IPS-15b (cell line): ENCODE results near the gene EIF4EBP3.

Source experiments
- H3K27me3 ChIP-seq: one replicate; pipeline ENCODE4 v1.6.1; 2013; ENCODE audit warnings: low read length; ENCODE audit not compliant: control insufficient read depth, insufficient read depth
- H3K36me3 ChIP-seq: one replicate; pipeline ENCODE4 v1.6.1; 2013; ENCODE audit warnings: low read length; ENCODE audit not compliant: control insufficient read depth, insufficient read depth
- H3K4me1 ChIP-seq: one replicate; pipeline ENCODE4 v1.6.1; 2013; ENCODE audit warnings: mild to moderate bottlenecking, low read length; ENCODE audit not compliant: control insufficient read depth, insufficient read depth
- H3K4me3 ChIP-seq: one replicate; pipeline ENCODE4 v1.5.1; 2013; ENCODE audit warnings: low read depth, low read length
- H3K9ac ChIP-seq: one replicate; pipeline ENCODE4 v1.6.1; 2013; ENCODE audit warnings: low read depth, mild to moderate bottlenecking, low read length
- H3K9me3 ChIP-seq: one replicate; pipeline ENCODE4 v1.6.1; 2013; ENCODE audit warnings: mild to moderate bottlenecking, low read length; ENCODE audit not compliant: control insufficient read depth, insufficient read depth

Gene EIF4EBP3

GRCh38 chr5:140547508-140548299, at the start of gene EIF4EBP3:
TSS of gene EIF4EBP3 (plus strand) at chr5:140547662. CDS start at chr5:140547738, 76 bp downstream.
- Histone ChIP-seq H3K36me3 (peaks cover 12% of the 10 kb centered on the region), H3K9me3 (no peaks in the 10 kb centered on the region), H3K4me3 (peak within 1 kb of the TSS; percentile 58), H3K9ac (peak within 1 kb of the TSS; percentile 87), H3K27me3 (no peaks in the 10 kb centered on the region), H3K4me1 (peaks cover 12% of the 10 kb centered on the region)

- Histone ChIP-seq H3K4me3 (no peak overlapping the region), H3K9ac (no peak overlapping the region), H3K9me3 (no peaks in the 10 kb centered on the region), H3K27me3 (no peaks in the 10 kb centered on the region), H3K4me1 (no peaks in the 10 kb centered on the region), H3K36me3 (peaks cover 2% of the 10 kb centered on the region)
These were observed 49.6 kb upstream of the EIF4EBP3 start for GRCh38 chr5:140497897-140498296.

GRCh38 chr5:140498591-140498990, 48.9 kb upstream of the EIF4EBP3 start:
- Histone ChIP-seq H3K4me3 (no peak overlapping the region), H3K9me3 (no peaks in the 10 kb centered on the region), H3K4me1 (no peaks in the 10 kb centered on the region), H3K36me3 (peaks cover 2% of the 10 kb centered on the region), H3K9ac (no peak overlapping the region), H3K27me3 (no peaks in the 10 kb centered on the region)

- peaks cover 11% of the 10 kb centered on the region for H3K36me3 ChIP-seq
- no peaks in the 10 kb centered on the region for H3K27me3 ChIP-seq
These were observed 44.6 kb upstream of the EIF4EBP3 start for GRCh38 chr5:140502834-140503233.

GRCh38 chr5:140509898-140510297, 37.6 kb upstream of the EIF4EBP3 start:
- Histone ChIP-seq H3K9ac (no peak overlapping the region), H3K9me3 (no peaks in the 10 kb centered on the region), H3K36me3 (peaks cover 25% of the 10 kb centered on the region), H3K4me3 (no peak overlapping the region), H3K27me3 (no peaks in the 10 kb centered on the region), H3K4me1 (no peaks in the 10 kb centered on the region)

More at GRCh38 chr5:140502834-140503233, 44.6 kb upstream of the EIF4EBP3 start:
- Histone ChIP-seq H3K9ac (no peak overlapping the region), H3K4me3 (no peak overlapping the region), H3K4me1 (no peaks in the 10 kb centered on the region), H3K9me3 (no peaks in the 10 kb centered on the region)

- Histone ChIP-seq H3K36me3 (peaks cover 12% of the 10 kb centered on the region), H3K9ac (no peak overlapping the region), H3K27me3 (no peaks in the 10 kb centered on the region), H3K9me3 (no peaks in the 10 kb centered on the region), H3K4me1 (no peaks in the 10 kb centered on the region), H3K4me3 (no peak overlapping the region)
These were observed 34.3 kb upstream of the EIF4EBP3 start for GRCh38 chr5:140513124-140513523.

- Histone ChIP-seq H3K4me3 (no peak overlapping the region), H3K36me3 (peaks cover 12% of the 10 kb centered on the region), H3K9me3 (no peaks in the 10 kb centered on the region), H3K9ac (no peak overlapping the region), H3K4me1 (no peaks in the 10 kb centered on the region), H3K27me3 (no peaks in the 10 kb centered on the region)
These were observed 23.5 kb upstream of the EIF4EBP3 start for GRCh38 chr5:140524003-140524402.

GRCh38 chr5:140540227-140540626, 7.2 kb upstream of the EIF4EBP3 start:
- Histone ChIP-seq H3K4me3 (no peak overlapping the region), H3K4me1 (no peaks in the 10 kb centered on the region), H3K9me3 (no peaks in the 10 kb centered on the region), H3K36me3 (peaks cover 6% of the 10 kb centered on the region), H3K27me3 (no peaks in the 10 kb centered on the region), H3K9ac (no peak overlapping the region)

GRCh38 chr5:140542972-140543371, 4.5 kb upstream of the EIF4EBP3 start:
- Histone ChIP-seq H3K9me3 (no peaks in the 10 kb centered on the region), H3K27me3 (no peaks in the 10 kb centered on the region), H3K36me3 (peaks cover 3% of the 10 kb centered on the region), H3K9ac (no peak overlapping the region), H3K4me3 (no peak overlapping the region), H3K4me1 (peaks cover 3% of the 10 kb centered on the region)

GRCh38 chr5:140544986-140545385, 2.5 kb upstream of the EIF4EBP3 start:
- no peak overlapping the region for H3K4me3 ChIP-seq
- peaks cover 12% of the 10 kb centered on the region for H3K4me1 ChIP-seq
- H3K36me3 ChIP-seq, result peaks cover 3% of the 10 kb centered on the region
- no peaks in the 10 kb centered on the region for H3K27me3 ChIP-seq
- H3K9me3 ChIP-seq, result no peaks in the 10 kb centered on the region
- H3K9ac ChIP-seq, result no peak overlapping the region

GRCh38 chr5:140545606-140546005, 1.9 kb upstream of the EIF4EBP3 start:
- Histone ChIP-seq H3K9ac (no peak overlapping the region), H3K36me3 (peaks cover 6% of the 10 kb centered on the region), H3K4me1 (peaks cover 12% of the 10 kb centered on the region), H3K9me3 (no peaks in the 10 kb centered on the region), H3K27me3 (no peaks in the 10 kb centered on the region), H3K4me3 (no peak overlapping the region)

GRCh38 chr5:140546851-140547507, 483 bp upstream of the EIF4EBP3 start:
- Histone ChIP-seq H3K36me3 (peaks cover 12% of the 10 kb centered on the region), H3K4me3 (peak overlapping the region; percentile 58)

More at GRCh38 chr5:140546851-140547507, 483 bp upstream of the EIF4EBP3 start:
- Histone ChIP-seq H3K9ac (peak overlapping the region; percentile 54), H3K27me3 (no peaks in the 10 kb centered on the region), H3K9me3 (no peaks in the 10 kb centered on the region), H3K4me1 (peaks cover 12% of the 10 kb centered on the region)
